ENCODE measurements around the gene SWT1.

DNA sequence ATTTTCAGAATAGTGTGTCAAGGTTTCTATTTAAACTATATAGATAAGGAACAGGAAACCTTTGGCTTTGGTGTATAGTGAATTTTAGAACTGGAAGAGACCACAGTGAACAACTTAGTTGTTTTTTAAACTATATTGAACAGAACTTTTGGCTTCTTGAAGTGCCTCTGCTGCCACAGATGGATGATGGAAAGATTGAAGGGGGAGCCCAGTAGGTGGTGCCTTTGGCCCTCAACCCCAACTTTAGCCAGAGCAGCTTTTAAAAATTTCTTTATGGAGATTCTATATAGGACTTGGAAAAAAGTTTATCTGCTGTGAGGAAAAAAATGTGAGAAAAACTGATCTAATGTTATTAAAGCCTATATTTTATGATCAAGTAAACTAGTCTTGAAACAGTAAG lies 50.2 kb downstream of the SWT1 start:
- TF ChIP-seq ATF7-NPFF (CRISPR knock-in tag; IDR thresholded peaks at IDR 0.05; ENCODE audit: low read depth) (no peak), ZNF138 (CRISPR knock-in tag; IDR thresholded peaks at IDR 0.05; ENCODE audit: low read depth) (no peak), NBN (conservative IDR thresholded peaks at IDR 0.05) (no peak), NFIC (IDR thresholded peaks at IDR 0.05; ENCODE audit: low read length) (no peak)
- TF ChIP-seq, protein P1, sequence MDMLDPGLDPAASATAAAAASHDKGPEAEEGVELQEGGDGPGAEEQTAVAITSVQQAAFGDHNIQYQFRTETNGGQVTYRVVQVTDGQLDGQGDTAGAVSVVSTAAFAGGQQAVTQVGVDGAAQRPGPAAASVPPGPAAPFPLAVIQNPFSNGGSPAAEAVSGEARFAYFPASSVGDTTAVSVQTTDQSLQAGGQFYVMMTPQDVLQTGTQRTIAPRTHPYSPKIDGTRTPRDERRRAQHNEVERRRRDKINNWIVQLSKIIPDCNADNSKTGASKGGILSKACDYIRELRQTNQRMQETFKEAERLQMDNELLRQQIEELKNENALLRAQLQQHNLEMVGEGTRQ (IDR thresholded peaks at IDR 0.05; ENCODE audit: low read depth, low read length) = no peak
- TF ChIP-seq, protein P1 (CRISPR knock-in tag; IDR thresholded peaks at IDR 0.05; ENCODE audit: borderline replicate concordance) = no peak
- TF ChIP-seq, protein P2, sequence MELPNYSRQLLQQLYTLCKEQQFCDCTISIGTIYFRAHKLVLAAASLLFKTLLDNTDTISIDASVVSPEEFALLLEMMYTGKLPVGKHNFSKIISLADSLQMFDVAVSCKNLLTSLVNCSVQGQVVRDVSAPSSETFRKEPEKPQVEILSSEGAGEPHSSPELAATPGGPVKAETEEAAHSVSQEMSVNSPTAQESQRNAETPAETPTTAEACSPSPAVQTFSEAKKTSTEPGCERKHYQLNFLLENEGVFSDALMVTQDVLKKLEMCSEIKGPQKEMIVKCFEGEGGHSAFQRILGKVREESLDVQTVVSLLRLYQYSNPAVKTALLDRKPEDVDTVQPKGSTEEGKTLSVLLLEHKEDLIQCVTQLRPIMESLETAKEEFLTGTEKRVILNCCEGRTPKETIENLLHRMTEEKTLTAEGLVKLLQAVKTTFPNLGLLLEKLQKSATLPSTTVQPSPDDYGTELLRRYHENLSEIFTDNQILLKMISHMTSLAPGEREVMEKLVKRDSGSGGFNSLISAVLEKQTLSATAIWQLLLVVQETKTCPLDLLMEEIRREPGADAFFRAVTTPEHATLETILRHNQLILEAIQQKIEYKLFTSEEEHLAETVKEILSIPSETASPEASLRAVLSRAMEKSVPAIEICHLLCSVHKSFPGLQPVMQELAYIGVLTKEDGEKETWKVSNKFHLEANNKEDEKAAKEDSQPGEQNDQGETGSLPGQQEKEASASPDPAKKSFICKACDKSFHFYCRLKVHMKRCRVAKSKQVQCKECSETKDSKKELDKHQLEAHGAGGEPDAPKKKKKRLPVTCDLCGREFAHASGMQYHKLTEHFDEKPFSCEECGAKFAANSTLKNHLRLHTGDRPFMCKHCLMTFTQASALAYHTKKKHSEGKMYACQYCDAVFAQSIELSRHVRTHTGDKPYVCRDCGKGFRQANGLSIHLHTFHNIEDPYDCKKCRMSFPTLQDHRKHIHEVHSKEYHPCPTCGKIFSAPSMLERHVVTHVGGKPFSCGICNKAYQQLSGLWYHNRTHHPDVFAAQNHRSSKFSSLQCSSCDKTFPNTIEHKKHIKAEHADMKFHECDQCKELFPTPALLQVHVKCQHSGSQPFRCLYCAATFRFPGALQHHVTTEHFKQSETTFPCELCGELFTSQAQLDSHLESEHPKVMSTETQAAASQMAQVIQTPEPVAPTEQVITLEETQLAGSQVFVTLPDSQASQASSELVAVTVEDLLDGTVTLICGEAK (IDR thresholded peaks at IDR 0.05) = no peak
- TF ChIP-seq, protein P2 (CRISPR knock-in tag; IDR thresholded peaks at IDR 0.05) = no peak

Measured in HepG2 (cell line).